Stimulated activated CD4-positive, alpha-beta T cell treated with anti-CD3 and anti-CD28 coated beads, Interleukin-1b, Interleukin-23, amount 100 ng/mL, for 1 hour (primary cell): ENCODE results near the gene TSPEAR.

Source experiments
- DNase-seq, 2 donors: peaks; one replicate each; pipeline ENCODE4 v3.0.0-alpha.2; 2020; ENCODE audit warnings: low read depth in 2 of 2

Gene TSPEAR

GRCh38 chr21:44485254-44485793, 226.0 kb downstream of the TSPEAR start:
- peak in 1 of 2 donors; percentile 28 for DNase-seq

- no peak for DNase-seq
Observed at GRCh38 chr21:44484498-44485253, 226.7 kb downstream of the TSPEAR start.

GRCh38 chr21:44483288-44484237, 227.8 kb downstream of the TSPEAR start:
- no peak for DNase-seq

DNA sequence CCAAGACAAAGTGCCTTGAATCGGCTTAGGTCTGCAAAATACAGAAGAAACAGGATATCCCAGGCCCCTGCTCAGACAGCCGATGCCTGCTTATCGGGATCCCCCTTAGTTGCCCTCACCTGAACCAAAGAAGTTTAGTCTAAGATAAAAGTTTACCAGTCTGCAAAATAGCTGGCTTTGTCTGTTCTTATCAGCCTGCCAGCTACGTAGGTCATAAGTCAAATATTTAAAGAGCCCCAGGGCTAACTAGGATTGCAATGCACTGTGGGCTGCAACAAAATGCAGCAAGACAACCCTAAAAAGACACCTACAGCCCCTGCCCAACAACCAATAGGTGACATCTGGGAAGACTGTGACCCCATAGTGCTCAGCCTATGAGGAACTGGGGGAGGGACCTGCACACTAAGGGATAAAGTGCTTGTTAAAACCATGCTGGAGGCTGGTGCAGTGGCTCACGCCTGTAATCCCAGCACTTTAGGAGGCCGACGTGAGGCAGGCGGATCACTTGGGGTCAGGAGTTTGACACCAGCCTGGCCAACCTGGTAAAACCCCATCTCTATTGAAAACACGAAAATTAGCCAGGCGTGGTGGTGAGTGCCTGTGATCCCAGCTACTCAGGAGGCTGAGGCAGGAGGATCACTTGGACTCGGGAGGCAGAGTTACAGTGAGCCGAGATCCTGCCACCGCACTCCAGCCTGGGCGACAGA, 228.6 kb downstream of the TSPEAR start:
- DNase-seq: no peak

GRCh38 chr21:44480200-44481053, 230.9 kb downstream of the TSPEAR start:
- DNase-seq: no peak

DNA sequence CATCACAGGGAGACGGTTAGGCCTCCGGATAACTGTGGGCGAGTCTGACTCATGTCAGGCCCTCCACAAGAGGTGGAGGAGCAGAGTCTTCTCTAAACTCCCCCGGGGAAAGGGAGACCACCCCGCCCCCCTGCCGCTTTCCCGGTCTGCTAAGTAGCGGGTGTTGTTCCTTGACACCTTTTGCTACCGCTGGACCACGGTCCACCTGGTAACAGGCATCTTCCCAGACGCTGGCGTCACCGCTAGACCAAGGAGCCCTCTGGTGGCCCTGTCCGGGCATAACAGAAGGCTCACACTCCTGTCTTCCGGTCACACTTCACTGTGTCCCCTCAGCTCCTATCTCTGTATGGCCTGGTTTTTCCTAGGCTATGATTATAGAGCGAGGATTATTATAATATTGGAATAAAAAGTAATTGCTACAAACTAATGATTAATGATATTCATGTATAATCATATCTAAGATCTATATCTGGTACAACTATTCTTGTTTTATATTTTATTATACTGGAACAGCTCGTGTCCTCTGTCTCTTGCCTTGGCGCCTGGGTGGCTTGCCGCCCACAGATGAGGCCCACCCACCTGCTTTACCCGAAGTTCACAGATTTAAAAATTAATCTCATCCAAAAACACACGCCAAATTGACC, 231.7 kb downstream of the TSPEAR start:
- DNase-seq: peak in 1 of 2 donors; percentile 5

DNA sequence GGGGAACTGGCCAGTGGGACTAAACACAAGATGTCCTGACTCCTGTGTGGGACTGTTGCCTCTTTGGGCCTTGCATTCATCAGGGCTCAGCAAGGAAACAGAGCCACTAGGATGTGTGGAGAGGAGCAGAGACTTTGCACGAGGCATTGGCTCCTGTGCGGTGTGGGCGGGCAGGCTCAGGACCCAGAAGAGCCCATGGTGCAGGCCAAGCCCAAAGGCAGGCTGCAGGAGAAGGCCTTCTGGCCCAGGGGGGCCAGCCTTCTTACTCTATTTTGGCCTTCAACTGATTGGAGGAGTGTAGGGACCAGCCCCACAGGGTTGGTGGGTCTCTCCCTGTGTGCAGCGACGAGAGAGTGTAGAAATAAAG, 232.6 kb downstream of the TSPEAR start:
- DNase-seq: no peak

- DNase-seq: no peak
Observed at GRCh38 chr21:44478124-44478800, 233.1 kb downstream of the TSPEAR start.

DNA sequence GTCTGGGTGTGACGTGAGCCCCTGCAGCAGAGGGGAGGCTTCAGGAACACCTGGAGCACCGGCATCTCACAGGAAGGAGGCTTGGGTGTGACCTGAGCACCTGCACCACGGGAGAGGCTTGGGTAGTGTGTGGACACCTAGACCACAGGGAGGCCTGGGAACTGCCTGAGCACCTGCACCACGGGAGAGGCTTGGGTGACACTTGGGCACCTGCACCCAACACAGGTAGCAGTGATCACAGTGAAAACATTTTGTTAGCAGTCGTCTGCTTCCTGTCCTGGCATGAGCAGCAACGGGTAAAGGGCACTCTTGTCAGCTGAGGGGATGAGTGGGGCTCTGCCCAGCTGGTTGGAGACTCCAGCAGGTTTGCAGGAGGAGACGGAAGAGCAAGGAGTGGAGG, 233.7 kb downstream of the TSPEAR start:
- no peak for DNase-seq

- no peak for DNase-seq
Observed at GRCh38 chr21:44477131-44477530, 234.2 kb downstream of the TSPEAR start.

DNA sequence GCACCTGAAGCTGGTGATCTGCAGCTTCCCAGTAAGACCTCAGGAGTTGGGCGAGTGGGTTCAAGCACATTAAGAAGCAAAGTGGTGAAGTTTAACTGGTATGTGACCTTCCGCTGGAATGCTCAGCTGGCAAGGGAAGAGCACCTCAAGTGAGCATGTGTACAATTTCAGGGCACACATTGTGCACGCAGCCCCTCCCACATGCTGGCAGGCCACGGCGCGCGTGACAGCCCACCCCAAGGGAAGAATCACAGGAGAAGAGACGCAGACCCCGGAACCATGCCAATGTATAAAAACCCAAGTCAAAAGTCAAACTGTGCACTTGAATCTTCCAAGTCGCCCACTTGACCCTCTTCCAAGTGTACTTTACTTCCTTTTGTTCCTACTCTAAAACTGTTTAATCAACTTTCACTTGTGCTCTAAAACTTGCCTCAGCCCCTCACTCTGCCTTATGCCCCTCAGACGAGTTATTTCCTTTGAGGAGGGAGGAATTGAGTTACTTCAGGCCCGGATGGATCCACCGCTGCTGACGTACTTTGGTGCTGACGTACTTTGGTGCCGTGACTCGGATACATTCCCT, 236.0 kb downstream of the TSPEAR start:
- DNase-seq: no peak

DNA sequence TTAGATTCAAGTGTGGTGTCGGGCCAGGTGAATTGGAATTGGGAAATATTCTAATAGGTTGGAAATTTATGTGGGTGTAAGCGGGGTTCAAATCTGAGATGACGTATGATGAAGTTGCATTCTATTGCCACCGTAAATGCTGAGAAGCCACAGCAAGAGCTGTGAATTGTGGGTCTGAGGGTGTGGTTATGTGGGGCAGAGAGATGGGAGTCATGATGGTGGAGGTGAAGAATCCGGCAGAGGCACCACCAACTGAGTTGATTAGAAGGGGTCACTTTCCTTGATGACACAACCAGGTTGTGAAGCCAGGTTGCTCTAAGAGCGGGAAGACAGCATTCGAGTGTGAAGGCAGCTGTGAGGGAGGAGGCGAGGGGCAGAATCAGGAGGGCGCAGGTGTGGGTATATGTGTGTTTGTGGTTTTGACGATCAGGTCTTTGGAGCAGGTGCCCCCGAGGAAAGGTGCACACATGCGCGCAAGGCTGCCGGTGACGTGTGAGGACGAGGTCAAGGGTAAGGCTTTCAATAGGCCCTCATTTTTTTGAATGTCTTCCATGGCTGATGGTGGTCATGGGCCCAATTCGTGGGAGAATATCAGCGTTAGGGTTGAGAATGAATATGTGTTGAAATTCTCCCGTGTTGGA, 237.3 kb downstream of the TSPEAR start:
- no peak for DNase-seq

GRCh38 chr21:44471996-44472395, 239.4 kb downstream of the TSPEAR start:
- no peak for DNase-seq

- DNase-seq: no peak
Observed at GRCh38 chr21:44471341-44471740, 240.0 kb downstream of the TSPEAR start.

DNA sequence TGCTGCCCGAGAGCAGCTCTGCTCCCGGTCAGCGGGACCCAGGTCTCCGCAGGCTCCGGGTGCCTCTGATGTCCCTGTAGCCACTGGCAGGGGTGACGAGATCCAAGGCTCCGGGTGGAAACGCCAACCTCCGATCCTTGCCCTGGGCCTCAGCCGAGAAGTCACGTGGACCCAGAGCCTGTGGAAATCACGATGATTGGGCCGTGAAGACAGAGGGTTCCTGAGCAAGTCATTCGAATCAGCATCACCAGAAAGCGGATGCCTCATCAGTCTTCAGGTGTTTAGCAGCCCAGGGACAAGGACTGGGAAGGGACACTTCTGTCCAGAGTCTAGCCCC, 243.5 kb downstream of the TSPEAR start:
- DNase-seq: no peak

- DNase-seq: no peak
Observed at GRCh38 chr21:44466996-44467858, 244.1 kb downstream of the TSPEAR start.

DNA sequence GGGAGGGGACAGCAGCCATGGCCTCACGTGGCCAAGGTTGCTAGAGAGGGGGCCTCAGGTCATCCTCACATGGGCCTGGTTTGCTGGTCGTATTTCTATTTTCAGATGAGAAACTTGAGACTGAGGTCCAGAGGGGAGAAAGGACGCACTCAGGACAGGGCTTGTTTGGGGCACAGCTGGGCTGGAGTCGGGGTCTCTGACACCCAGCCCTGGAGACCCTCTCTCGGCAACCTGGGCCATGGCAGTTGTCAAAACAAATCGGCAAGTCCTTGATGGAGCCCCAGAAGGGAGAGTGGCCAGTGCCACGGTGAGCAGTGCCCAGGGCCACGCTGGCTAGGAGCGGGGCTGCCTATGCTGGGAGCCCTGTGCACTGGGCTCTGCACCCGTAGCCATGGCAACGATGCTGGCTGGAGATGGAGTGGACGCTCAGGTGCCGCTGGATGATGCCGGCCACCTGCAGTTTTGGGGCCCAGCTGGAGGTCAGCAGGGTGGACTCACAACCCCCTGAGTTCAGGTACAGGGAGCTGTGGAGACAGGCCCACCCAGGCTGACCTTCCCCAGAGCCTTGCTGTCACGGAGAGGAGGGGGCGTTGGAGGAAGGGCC, 244.9 kb downstream of the TSPEAR start:
- DNase-seq: no peak

DNA sequence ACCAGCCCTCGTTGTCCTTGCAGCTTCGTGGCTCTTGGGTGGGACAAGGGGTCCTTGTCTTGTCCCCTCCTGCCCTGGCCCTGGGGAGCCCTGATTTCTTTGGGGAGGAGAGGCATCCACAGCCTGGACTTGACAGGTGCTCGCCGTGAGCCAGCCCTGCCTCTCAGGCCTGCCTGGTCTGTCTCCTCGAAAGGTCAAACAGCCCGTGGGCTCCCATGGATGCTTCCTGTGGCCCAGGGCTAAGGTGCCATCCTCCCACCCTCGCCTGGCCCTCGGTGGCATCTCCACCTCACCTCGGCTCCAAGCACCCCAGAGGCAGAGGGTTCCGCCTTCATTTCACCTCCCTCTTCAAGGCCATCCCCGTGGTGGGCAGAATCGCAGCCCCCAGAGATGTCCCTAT, 247.0 kb downstream of the TSPEAR start:
- no peak for DNase-seq
